T-helper 17 cell (primary cell): ENCODE data around the gene IFIT1. TPM values are rescaled to one million over a fixed set of nuclear protein-coding genes. Genes with fewer than 3 reads are reported as not detected.

ENCODE experiments used
- ATAC-seq: fragments of 150-1000 bp; cut with Tn5 transposase; 2 replicates; pipeline ENCODE4 v1.10.0; 2021; ENCODE audit warnings: mild to moderate bottlenecking, moderate library complexity
- DNase-seq, 3 donors: peaks; one replicate each; pipeline versions ENCODE4 v3.0.0 to v3.0.0-alpha.2; 2020 to 2021
- H3K9me3 ChIP-seq: one replicate; pipeline ENCODE4 v1.7.0; 2013; ENCODE audit warnings: low read length, mild to moderate bottlenecking; ENCODE audit not compliant: control insufficient read depth, poor library complexity, severe bottlenecking
- H3K27ac Mint-ChIP-seq: one replicate; pipeline ENCODE4 v1.8.0; 2022; ENCODE audit warnings: mild to moderate bottlenecking, moderate library complexity, mixed read lengths
- H3K27me3 Mint-ChIP-seq: one replicate; pipeline ENCODE4 v1.8.0; 2022; ENCODE audit warnings: mixed read lengths
- H3K36me3 Mint-ChIP-seq: one replicate; pipeline ENCODE4 v1.8.0; 2022; ENCODE audit warnings: low read depth, mixed read lengths
- H3K4me1 Mint-ChIP-seq: one replicate; pipeline ENCODE4 v1.8.0; 2022; ENCODE audit warnings: mild to moderate bottlenecking, mixed read lengths
- H3K4me3 Mint-ChIP-seq: one replicate; pipeline ENCODE4 v1.8.0; 2022; ENCODE audit warnings: mild to moderate bottlenecking, moderate library complexity, mixed read lengths
- total RNA-seq, 4 donors: library from RNA in 2 of 4; stranded (reverse) in 2 of 4; gene quantifications; one replicate each; pipeline ENCODE4 v1.2.3 and lab custom pipeline; 2022 to 2026

Gene IFIT1
- total RNA-seq, 2 donors from 2014 or later = 1.9 to 3.8 TPM

DNA sequence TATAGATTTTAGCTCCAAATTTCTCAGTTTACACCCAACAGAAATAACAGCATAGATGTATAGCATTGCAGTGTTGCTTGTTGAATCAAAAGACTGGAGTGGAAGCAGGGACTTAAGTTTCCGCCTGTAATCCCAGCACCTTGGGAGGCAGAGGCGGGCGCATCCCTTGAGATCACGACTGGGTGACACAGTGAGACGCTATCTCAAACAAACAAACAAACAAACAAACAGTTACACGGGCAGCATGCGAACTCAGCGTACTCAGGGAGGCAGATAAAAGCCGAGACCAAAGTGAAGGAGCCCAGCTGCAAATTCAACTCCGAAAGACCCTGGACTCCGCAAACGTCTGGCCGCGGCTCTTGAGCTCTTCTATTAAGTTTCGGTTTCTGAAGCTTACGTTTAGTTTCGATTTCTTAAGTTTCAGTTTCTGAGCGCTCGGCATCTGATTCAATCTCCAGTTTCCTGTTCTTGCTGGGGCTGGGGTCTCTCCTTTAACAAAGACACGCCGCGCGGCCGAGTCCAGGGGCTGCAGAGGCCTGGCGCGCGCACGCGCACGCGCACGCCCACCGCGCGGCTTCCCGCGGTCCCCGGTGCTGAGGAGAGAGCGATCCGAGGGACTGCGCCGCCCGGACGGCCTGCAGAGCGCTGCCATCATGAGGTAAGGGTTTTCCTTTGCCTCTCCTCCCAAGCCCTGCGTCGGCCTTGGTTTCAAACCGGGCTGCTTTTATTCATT, 21.9 kb downstream of the IFIT1 start, which contains the start of gene IFIT5:
Gene IFIT5 (plus strand): TSS at position 423 of the 733 bp plus-strand sequence. CDS start 231 bp downstream, at position 654.
- no peaks in the 10 kb centered on the region for H3K9me3 ChIP-seq
- Mint-ChIP-seq H3K36me3 (peaks cover 5% of the 10 kb centered on the region), H3K4me3 (peak within 1 kb of the TSS; percentile 98), H3K27me3 (no peaks in the 10 kb centered on the region), H3K4me1 (peaks cover 39% of the 10 kb centered on the region), H3K27ac (peak within 1 kb of the TSS; percentile 98)
- DNase-seq = peak; percentile 47 to 64 (median 60)
- ATAC-seq = peak; percentile 86

- no peaks in the 10 kb centered on the region for H3K27me3 Mint-ChIP-seq
- DNase-seq (peak in 2 of 3 donors; percentile 28 to 36), ATAC-seq (peak; percentile 54)
- peak overlapping the region; percentile 98 for H3K27ac Mint-ChIP-seq
- peaks cover 5% of the 10 kb centered on the region for H3K36me3 Mint-ChIP-seq
- peak overlapping the region; percentile 98 for H3K4me3 Mint-ChIP-seq
- H3K4me1 Mint-ChIP-seq = peaks cover 43% of the 10 kb centered on the region
- no peaks in the 10 kb centered on the region for H3K9me3 ChIP-seq
Observed at GRCh38 chr10:89414879-89415821, 22.7 kb downstream of the IFIT1 start.

- peaks cover 3% of the 10 kb centered on the region for H3K36me3 Mint-ChIP-seq
- H3K4me1 Mint-ChIP-seq = peaks cover 37% of the 10 kb centered on the region
Observed at GRCh38 chr10:89416465-89416864, 24.0 kb downstream of the IFIT1 start.

DNA sequence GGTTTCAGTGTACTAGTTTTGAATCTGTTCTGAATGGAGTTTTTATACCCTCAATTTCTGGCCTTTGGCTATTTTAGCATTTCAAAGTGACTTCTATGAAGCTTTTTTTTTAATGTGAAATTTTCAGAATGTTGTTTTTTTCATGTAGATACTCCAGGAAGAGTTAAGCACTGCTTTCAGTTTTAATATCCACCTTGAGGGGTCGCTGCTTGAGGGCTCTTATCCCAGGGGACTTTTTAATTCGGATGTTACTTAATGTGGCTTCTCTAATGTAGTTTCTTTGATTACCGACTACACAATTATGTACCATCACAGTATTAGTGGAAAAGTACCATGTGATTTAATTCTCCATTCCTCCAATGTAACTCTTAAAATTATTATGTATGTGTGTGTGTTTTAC, 27.1 kb downstream of the IFIT1 start:
- DNase-seq (no peak), ATAC-seq (peak; percentile 25)
- Mint-ChIP-seq H3K4me3 (no peak overlapping the region), H3K27me3 (no peaks in the 10 kb centered on the region), H3K27ac (peak overlapping the region; percentile 21), H3K36me3 (peaks cover 6% of the 10 kb centered on the region), H3K4me1 (peaks cover 33% of the 10 kb centered on the region)
- no peaks in the 10 kb centered on the region for H3K9me3 ChIP-seq

More at GRCh38 chr10:89416465-89416864, 24.0 kb downstream of the IFIT1 start:
- Mint-ChIP-seq H3K27ac (peak overlapping the region; percentile 98), H3K27me3 (no peaks in the 10 kb centered on the region), H3K4me3 (peak overlapping the region; percentile 98)
- no peaks in the 10 kb centered on the region for H3K9me3 ChIP-seq
- DNase-seq = no peak
- ATAC-seq = no peak

DNA sequence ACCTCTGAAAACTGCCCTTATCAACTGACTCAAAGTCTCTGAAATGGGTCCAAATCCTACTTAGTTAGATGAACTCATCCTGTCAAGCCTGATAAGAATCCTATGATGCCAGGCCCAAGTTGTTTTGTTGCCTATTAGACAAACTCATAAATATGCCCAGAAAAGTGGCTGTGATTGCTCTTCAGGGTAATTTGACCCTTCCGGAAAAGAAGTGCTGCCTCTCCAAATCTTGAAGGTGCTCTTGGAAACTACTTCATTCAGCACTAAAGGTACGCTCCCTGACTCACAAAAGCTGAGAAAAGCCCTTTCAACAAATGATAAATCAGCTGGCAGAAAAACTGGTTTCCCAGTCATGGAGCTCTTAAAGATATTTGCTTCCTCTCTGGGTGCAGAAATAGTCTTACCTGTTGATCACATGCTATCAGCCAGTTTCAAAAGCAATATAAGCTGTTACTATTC, 28.6 kb downstream of the IFIT1 start:
- Mint-ChIP-seq H3K27ac (peak overlapping the region; percentile 29), H3K27me3 (no peaks in the 10 kb centered on the region), H3K36me3 (peaks cover 3% of the 10 kb centered on the region), H3K4me1 (peaks cover 26% of the 10 kb centered on the region), H3K4me3 (no peak overlapping the region)
- DNase-seq (no peak), ATAC-seq (no peak)
- H3K9me3 ChIP-seq = no peaks in the 10 kb centered on the region

DNA sequence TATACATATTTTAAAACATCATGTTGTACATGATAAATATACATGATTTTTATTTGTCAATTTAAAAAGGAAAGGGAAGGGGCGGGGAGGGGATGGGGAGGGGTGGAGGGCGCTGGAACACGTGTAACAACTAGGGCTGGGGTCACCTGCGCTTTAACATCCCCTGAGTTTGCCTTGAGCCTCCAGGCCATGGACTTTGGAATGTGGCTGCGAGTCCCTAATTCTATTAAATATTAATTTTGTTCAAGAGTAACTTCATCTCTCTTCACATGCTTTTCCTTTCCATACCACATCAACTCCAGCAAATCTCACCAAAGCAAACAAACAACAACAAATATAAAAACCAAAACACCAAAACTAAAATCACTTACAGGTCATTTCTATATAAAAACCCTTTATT, 32.6 kb downstream of the IFIT1 start:
- peaks cover 14% of the 10 kb centered on the region for H3K27me3 Mint-ChIP-seq

GRCh38 chr10:89426230-89426868, 33.9 kb downstream of the IFIT1 start:
- H3K9me3 ChIP-seq = no peaks in the 10 kb centered on the region
- Mint-ChIP-seq H3K27ac (no peak overlapping the region), H3K36me3 (peaks cover 3% of the 10 kb centered on the region), H3K27me3 (peaks cover 14% of the 10 kb centered on the region), H3K4me3 (no peak overlapping the region), H3K4me1 (peaks cover 3% of the 10 kb centered on the region)
- DNase-seq (no peak), ATAC-seq (peak; percentile 80)

More for the DNA sequence above, 32.6 kb downstream of the IFIT1 start:
- Mint-ChIP-seq H3K36me3 (peaks cover 3% of the 10 kb centered on the region), H3K4me3 (no peak overlapping the region), H3K4me1 (peaks cover 5% of the 10 kb centered on the region), H3K27ac (no peak overlapping the region)
- no peaks in the 10 kb centered on the region for H3K9me3 ChIP-seq
- DNase-seq (no peak), ATAC-seq (no peak)

DNA sequence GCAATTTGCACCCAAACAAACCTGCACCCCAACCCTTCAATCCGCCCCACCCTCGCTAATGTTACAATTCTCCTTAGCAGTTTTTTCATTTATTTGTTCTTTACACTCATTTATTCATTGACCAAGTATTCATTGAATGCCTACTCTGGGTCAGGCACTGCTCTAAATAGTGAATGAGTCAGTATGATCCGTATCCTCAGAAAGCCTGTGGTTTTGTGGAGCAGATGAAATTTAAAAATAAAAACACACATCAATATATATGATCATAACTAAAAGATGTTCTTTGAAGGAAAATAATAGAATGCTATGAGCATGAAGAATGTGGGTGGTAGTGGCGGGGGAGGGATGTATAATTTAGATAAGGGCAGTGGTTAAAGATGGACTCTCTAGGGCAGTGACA, 35.2 kb downstream of the IFIT1 start:
- Mint-ChIP-seq H3K4me1 (peaks cover 3% of the 10 kb centered on the region), H3K27me3 (peaks cover 14% of the 10 kb centered on the region), H3K4me3 (no peak overlapping the region), H3K36me3 (peaks cover 3% of the 10 kb centered on the region), H3K27ac (no peak overlapping the region)
- DNase-seq = no peak
- ATAC-seq = no peak
- H3K9me3 ChIP-seq = no peaks in the 10 kb centered on the region

DNA sequence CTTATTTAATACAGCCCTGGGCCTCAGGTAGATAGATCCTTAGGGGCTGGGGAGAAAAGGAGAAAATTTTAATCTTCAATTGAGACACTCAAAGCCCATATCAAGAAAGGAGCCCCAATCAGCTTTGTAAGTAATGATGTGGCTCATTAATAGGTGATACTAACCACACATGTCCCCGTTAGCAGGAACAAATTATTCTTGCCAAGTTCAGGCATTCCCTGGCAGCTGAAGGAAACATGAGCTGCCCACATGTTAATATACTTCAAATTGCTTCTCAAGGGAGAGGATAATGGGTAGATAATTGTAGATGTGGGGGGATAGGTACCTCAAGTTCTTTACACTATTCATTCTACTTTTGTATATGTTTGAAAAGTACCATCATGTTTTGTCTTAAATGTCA, 36.5 kb downstream of the IFIT1 start:
- Mint-ChIP-seq H3K4me1 (no peaks in the 10 kb centered on the region), H3K27ac (no peak overlapping the region)
- ATAC-seq = no peak

DNA sequence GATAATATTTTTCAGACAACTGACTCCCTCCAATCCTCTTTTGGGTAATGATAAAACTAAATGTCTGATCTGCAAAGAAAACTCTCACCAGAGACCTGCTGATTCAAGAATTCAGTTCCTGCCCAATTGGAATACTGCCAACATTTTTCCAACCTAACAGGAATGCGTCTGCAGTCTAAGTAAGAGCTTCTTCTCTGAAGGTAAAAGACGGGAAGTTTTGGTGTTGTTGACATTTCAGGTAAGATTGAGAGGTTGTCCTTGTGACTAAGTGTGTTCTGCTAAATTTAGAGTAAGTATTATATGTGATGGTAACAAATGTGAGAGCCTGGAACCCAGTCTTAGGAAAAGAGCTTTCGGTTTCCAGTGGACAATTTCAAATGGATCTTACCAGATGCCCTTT, 39.6 kb downstream of the IFIT1 start:
- H3K36me3 Mint-ChIP-seq = peaks cover 2% of the 10 kb centered on the region
- no peak for DNase-seq
- ATAC-seq = no peak
- no peaks in the 10 kb centered on the region for H3K9me3 ChIP-seq
- no peak overlapping the region for H3K27ac Mint-ChIP-seq
- H3K4me1 Mint-ChIP-seq = no peaks in the 10 kb centered on the region
- no peak overlapping the region for H3K4me3 Mint-ChIP-seq
- peaks cover 45% of the 10 kb centered on the region for H3K27me3 Mint-ChIP-seq

More for the DNA sequence above, 36.5 kb downstream of the IFIT1 start:
- Mint-ChIP-seq H3K27me3 (peaks cover 14% of the 10 kb centered on the region), H3K36me3 (no peaks in the 10 kb centered on the region), H3K4me3 (no peak overlapping the region)
- no peaks in the 10 kb centered on the region for H3K9me3 ChIP-seq
- no peak for DNase-seq

- no peak overlapping the region for H3K27ac Mint-ChIP-seq
- peaks cover 67% of the 10 kb centered on the region for H3K27me3 Mint-ChIP-seq
- H3K4me3 Mint-ChIP-seq = no peak overlapping the region
- H3K36me3 Mint-ChIP-seq = peaks cover 2% of the 10 kb centered on the region
- no peaks in the 10 kb centered on the region for H3K4me1 Mint-ChIP-seq
- no peak for ATAC-seq
- DNase-seq = no peak
- no peaks in the 10 kb centered on the region for H3K9me3 ChIP-seq
Observed at GRCh38 chr10:89438525-89438924, 46.1 kb downstream of the IFIT1 start.

- Mint-ChIP-seq H3K4me3 (no peak overlapping the region), H3K27ac (no peak overlapping the region), H3K36me3 (no peaks in the 10 kb centered on the region), H3K4me1 (no peaks in the 10 kb centered on the region), H3K27me3 (peaks cover 56% of the 10 kb centered on the region)
- no peak for DNase-seq
- no peak for ATAC-seq
- no peaks in the 10 kb centered on the region for H3K9me3 ChIP-seq
Observed at GRCh38 chr10:89440226-89441009, 48.0 kb downstream of the IFIT1 start.
